Karpas-422 (cell line): ENCODE measurements around the gene CAGE1. TPM values are rescaled to one million over a fixed set of nuclear protein-coding genes. Genes with fewer than 3 reads are reported as not detected.
"Not testable (repeated sequence)": the region's sequence is repeated elsewhere in the genome, so short reads cannot be mapped to it uniquely, and the experiment has no call there.

Experiments
- DNase-seq: peaks from one replicate; pipeline ENCODE4 v3.0.0-alpha.2; 2015
- H2AFZ ChIP-seq: fragments of 200-600 bp; sonication (generic); 2 replicates; pipeline ENCODE4 v1.6.1; 2014; ENCODE audit warnings: antibody characterized with exemption, low read length, mixed read lengths
- H3K27ac ChIP-seq: fragments of 200-600 bp; sonication (generic); 2 replicates; pipeline ENCODE4 v1.5.1; 2014; ENCODE audit warnings: mild to moderate bottlenecking, low read length, moderate library complexity
- H3K27me3 ChIP-seq: fragments of 200-600 bp; sonication (generic); 2 replicates; pipeline ENCODE4 v1.6.1; 2014; ENCODE audit warnings: low read length, mixed read lengths
- H3K36me3 ChIP-seq: fragments of 200-600 bp; sonication (generic); 2 replicates; pipeline ENCODE4 v1.6.1; 2014; ENCODE audit warnings: low read length, mixed read lengths; ENCODE audit not compliant: insufficient read depth
- H3K4me1 ChIP-seq: fragments of 200-600 bp; sonication (generic); 2 replicates; pipeline ENCODE4 v1.6.1; 2014; ENCODE audit warnings: mild to moderate bottlenecking, low read length, mixed read lengths
- H3K4me2 ChIP-seq: fragments of 200-600 bp; sonication (generic); 2 replicates; pipeline ENCODE4 v1.6.1; 2014; ENCODE audit warnings: low read length, low read depth, mild to moderate bottlenecking; ENCODE audit not compliant: poor library complexity, severe bottlenecking
- H3K4me3 ChIP-seq: fragments of 200-600 bp; sonication (generic); 2 replicates; pipeline ENCODE4 v1.5.1; 2014; ENCODE audit warnings: mild to moderate bottlenecking, antibody characterized with exemption, low read length, mixed read lengths
- H3K79me2 ChIP-seq: fragments of 200-600 bp; sonication (generic); 2 replicates; pipeline ENCODE4 v1.6.1; 2014; ENCODE audit warnings: mild to moderate bottlenecking, low read length, mixed read lengths
- H3K9ac ChIP-seq: fragments of 200-600 bp; sonication (generic); 2 replicates; pipeline ENCODE4 v1.6.0; 2014; ENCODE audit warnings: low read length
- H3K9me2 ChIP-seq: fragments of 200-600 bp; sonication (generic), shearing (Covaris generic); replicated peaks from 2 replicates; pipeline ENCODE4 v1.6.0; 2014; ENCODE audit warnings: mild to moderate bottlenecking, low read length, moderate library complexity; ENCODE audit not compliant: insufficient read depth
- H3K9me3 ChIP-seq: fragments of 300-700, 200-600 bp; sonication (generic); 2 replicates; pipeline ENCODE4 v1.6.1; 2014; ENCODE audit warnings: low read length, mixed read lengths
- H4K20me1 ChIP-seq: fragments of 200-600 bp; sonication (generic); 2 replicates; pipeline ENCODE4 v1.6.1; 2014; ENCODE audit warnings: mild to moderate bottlenecking, antibody characterized with exemption, low read length, low read depth; ENCODE audit not compliant: insufficient read depth
- total RNA-seq: library from RNA; depleted of rRNA; stranded (reverse); fragments of >200 nt; shearing (Covaris generic); gene quantifications from 2 replicates; pipeline ENCODE4 v1.2.3, GENCODE V29; 2014; ENCODE audit warnings: low replicate concordance

The CAGE1 gene
- total RNA-seq, 1 experiment from 2014 or later: not detected

DNA sequence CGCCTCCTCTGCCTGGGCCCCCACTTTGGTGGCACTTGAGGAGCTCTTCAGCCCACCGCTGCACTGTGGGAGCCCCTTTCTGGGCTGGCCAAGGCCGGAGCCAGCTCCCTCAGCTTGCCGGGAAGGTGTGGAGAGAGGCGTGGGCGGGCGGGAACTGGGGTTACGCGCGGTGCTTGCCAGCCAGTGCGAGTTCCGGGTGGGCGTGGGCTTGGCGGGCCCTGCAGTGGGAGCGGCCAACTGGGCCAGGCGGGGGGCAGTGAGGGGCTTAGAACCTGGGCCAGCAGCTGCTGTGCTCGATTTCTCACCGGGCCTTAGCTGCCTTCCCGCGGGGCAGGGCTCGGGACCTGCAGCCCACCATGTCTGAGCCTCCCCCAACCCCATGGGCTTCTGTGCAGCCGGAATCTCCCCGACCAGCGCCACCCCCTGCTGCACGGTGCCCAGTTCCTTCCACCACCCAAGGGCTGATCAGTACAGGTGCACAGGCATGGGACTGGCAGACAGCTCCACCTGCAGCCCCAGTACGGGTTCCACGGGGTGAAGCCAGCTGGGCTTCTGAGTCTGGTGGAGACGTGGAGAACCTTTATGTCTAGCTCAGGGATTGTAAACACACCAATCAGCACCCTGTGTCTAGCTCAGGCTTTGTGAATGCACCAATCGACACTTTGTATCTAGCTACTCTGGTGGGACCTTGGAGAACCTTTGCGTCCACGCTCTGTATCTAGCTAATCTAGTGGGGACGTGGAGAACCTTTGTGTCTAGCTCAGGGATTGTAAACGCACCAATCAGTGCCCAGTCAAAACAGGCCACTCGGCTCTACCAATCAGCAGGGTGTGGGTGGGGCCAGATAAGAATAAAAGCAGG, 74.2 kb downstream of the CAGE1 start:
- DNase-seq, H3K9ac ChIP-seq, H2AFZ ChIP-seq, H3K36me3 ChIP-seq, H3K27me3 ChIP-seq, H3K27ac ChIP-seq, H3K4me3 ChIP-seq, H3K4me2 ChIP-seq, H3K9me2 ChIP-seq, H3K9me3 ChIP-seq, H4K20me1 ChIP-seq: not testable (repeated sequence)
- Histone ChIP-seq H3K79me2 (peaks cover 27% of the 10 kb centered on the region), H3K4me1 (peaks cover 21% of the 10 kb centered on the region)

- Histone ChIP-seq H2AFZ (no peak overlapping the region; the same call in 1 of the 2 replicates), H4K20me1 (peaks cover 9% of the 10 kb centered on the region; the same call in 1 of the 2 replicates), H3K4me2 (no peak overlapping the region), H3K27ac (no peak overlapping the region), H3K9me3 (no peaks in the 10 kb centered on the region), H3K4me3 (no peak overlapping the region), H3K4me1 (peaks cover 21% of the 10 kb centered on the region), H3K27me3 (no peaks in the 10 kb centered on the region), H3K79me2 (peaks cover 36% of the 10 kb centered on the region), H3K9ac (no peak overlapping the region), H3K9me2 (no peaks in the 10 kb centered on the region), H3K36me3 (peaks cover 18% of the 10 kb centered on the region)
- DNase-seq: no peak
These were observed 75.1 kb downstream of the CAGE1 start for GRCh38 chr6:7314414-7314813.

- Histone ChIP-seq H3K27ac (peak overlapping the region; percentile 63), H3K9me3 (no peaks in the 10 kb centered on the region), H3K27me3 (no peaks in the 10 kb centered on the region), H2AFZ (peak overlapping the region; percentile 52), H4K20me1 (peaks cover 9% of the 10 kb centered on the region; the same call in 1 of the 2 replicates), H3K79me2 (peaks cover 44% of the 10 kb centered on the region), H3K36me3 (peaks cover 26% of the 10 kb centered on the region), H3K4me1 (peaks cover 21% of the 10 kb centered on the region), H3K4me2 (peak overlapping the region; percentile 73), H3K9ac (peak overlapping the region; percentile 97), H3K9me2 (no peaks in the 10 kb centered on the region), H3K4me3 (peak overlapping the region; percentile 93)
- DNase-seq: no peak
These were observed 75.9 kb downstream of the CAGE1 start for GRCh38 chr6:7313505-7314165.

DNA sequence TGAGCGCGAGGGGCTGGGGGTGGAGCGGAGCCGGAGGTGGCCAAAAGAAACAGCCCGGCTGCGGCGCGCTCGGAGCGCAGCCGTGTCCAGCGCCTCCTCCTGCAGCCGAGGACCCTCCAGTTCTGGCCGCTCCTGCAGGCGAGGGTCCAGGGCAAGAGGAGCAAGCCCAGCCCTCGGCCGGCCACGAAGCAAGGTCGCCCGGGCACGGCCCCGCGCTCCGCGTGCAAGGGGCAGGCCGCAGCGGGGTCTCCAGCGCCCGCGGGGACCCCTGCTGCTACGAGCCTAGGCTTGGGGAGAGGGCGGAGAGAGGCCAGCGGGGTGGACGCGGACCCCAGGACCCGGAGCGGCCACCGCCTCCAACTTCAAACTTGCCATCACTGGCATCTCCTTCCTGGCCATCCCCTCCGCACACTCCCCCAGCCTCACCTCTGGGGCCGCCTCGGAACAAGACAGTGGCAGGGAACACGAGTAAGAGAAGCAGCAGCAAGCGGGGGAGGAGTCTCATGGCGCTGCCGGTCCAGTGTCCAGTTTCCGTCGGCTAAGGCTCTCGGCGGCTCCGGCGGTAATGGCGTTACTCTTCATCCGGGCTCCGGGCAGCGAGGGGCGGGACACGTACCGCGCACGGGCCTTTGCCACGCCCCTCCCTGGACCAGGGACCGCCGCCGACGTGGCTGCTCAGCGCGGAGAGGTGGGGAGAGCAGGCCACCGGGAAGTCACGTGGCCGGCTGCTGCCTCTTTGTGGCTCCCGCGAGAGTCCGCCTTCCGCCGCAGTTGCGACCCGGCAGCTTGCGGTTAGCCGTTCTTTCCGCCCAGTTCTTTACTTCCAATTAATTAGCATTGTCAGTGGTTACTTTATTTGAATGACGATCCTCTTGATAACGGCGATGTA, 76.7 kb downstream of the CAGE1 start, which contains the start of gene SSR1:
Gene SSR1, minus strand, starts transcription at position 584 of the 889 bp plus-strand sequence. Its CDS starts 79 bp downstream, at position 505.
- peak within 1 kb of the TSS; percentile 63 for H3K27ac ChIP-seq
- peaks cover 32% of the 10 kb centered on the region for H3K36me3 ChIP-seq
- H2AFZ ChIP-seq: peak within 1 kb of the TSS; percentile 81
- peak within 1 kb of the TSS; percentile 99 for H3K4me2 ChIP-seq
- no peaks in the 10 kb centered on the region for H3K9me2 ChIP-seq
- no peaks in the 10 kb centered on the region for H3K27me3 ChIP-seq
- peak within 1 kb of the TSS; percentile 93 for H3K4me3 ChIP-seq
- peaks cover 21% of the 10 kb centered on the region for H3K4me1 ChIP-seq
- peaks cover 9% of the 10 kb centered on the region; the same call in 1 of the 2 replicates for H4K20me1 ChIP-seq
- peak; percentile 98 for DNase-seq
- H3K9ac ChIP-seq: peak within 1 kb of the TSS; percentile 97
- H3K79me2 ChIP-seq: peaks cover 52% of the 10 kb centered on the region
- H3K9me3 ChIP-seq: no peaks in the 10 kb centered on the region

- Histone ChIP-seq H3K4me2 (peak overlapping the region; percentile 99), H3K27me3 (no peaks in the 10 kb centered on the region), H2AFZ (no peak overlapping the region), H3K36me3 (peaks cover 40% of the 10 kb centered on the region), H3K4me1 (peaks cover 22% of the 10 kb centered on the region), H3K9me2 (no peaks in the 10 kb centered on the region), H4K20me1 (peaks cover 9% of the 10 kb centered on the region; the same call in 1 of the 2 replicates), H3K79me2 (peaks cover 59% of the 10 kb centered on the region), H3K9me3 (no peaks in the 10 kb centered on the region), H3K4me3 (peak overlapping the region; percentile 93), H3K9ac (peak overlapping the region; percentile 97), H3K27ac (peak overlapping the region; percentile 9; the same call in 1 of the 2 replicates)
- DNase-seq: peak; percentile 43
These were observed 77.5 kb downstream of the CAGE1 start for GRCh38 chr6:7311917-7312615.

DNA sequence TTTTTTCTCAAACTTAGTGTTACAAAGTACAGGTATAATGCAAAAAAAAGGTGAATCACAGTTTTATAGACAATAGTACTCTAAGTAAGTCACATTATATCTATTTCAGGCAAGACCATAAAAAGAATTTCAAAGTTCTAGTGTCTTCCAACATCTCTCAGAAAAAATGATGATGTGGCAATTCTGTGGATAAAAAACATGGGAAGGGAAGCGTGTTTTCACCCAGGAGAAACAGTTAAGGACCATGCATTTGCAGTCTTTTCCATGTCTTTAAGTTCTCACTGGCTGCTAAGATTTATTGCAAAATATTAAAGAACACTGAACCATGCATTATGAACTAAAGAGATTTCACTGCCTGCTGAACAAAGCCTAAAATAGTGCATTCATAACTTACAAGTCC, 78.4 kb downstream of the CAGE1 start:
- Histone ChIP-seq H3K27me3 (no peaks in the 10 kb centered on the region), H3K4me1 (peaks cover 25% of the 10 kb centered on the region), H3K27ac (no peak overlapping the region)

DNA sequence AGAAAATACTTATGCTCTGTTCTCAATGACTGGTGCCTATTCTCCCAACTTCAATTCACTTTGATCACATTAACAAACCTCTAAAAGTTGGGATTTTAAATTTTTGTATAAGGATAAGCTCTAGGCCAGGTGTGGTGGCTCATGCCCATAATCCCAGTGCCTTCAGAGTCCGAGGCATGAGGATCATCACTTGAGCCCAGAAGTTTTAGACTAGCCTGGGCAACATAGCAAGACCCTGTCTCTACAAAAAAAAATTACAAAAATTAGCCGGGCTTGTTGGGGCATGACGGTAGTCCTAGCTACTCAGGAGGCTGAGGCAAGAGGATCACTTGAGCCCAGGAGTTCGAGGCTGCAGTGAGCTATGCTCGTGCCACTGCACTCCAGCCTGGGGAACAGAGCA, 80.5 kb downstream of the CAGE1 start:
- Histone ChIP-seq H3K9me3 (no peaks in the 10 kb centered on the region), H3K27ac (no peak overlapping the region), H3K4me3 (no peak overlapping the region), H4K20me1 (peaks cover 12% of the 10 kb centered on the region; the same call in 1 of the 2 replicates), H2AFZ (no peak overlapping the region), H3K9me2 (no peaks in the 10 kb centered on the region), H3K4me2 (no peak overlapping the region), H3K4me1 (peaks cover 25% of the 10 kb centered on the region), H3K27me3 (no peaks in the 10 kb centered on the region), H3K36me3 (peaks cover 59% of the 10 kb centered on the region), H3K9ac (no peak overlapping the region), H3K79me2 (peaks cover 85% of the 10 kb centered on the region)
- no peak for DNase-seq

More for the DNA sequence above, 78.4 kb downstream of the CAGE1 start:
- H3K36me3 ChIP-seq: peaks cover 43% of the 10 kb centered on the region
- no peak for DNase-seq
- peak overlapping the region; percentile 99 for H3K4me2 ChIP-seq
- H4K20me1 ChIP-seq: peaks cover 9% of the 10 kb centered on the region; the same call in 1 of the 2 replicates
- H2AFZ ChIP-seq: no peak overlapping the region
- H3K9ac ChIP-seq: peak overlapping the region; percentile 97
- H3K79me2 ChIP-seq: peaks cover 65% of the 10 kb centered on the region
- H3K9me3 ChIP-seq: no peaks in the 10 kb centered on the region
- no peaks in the 10 kb centered on the region for H3K9me2 ChIP-seq
- H3K4me3 ChIP-seq: peak overlapping the region; percentile 93
